HCT116 (cell line): Measurements from ENCODE around the gene S1PR2.

ENCODE experiments used
- ATF3 ChIP-seq: IDR thresholded peaks from 2 replicates; pipeline ENCODE4 v1.6.1; 2012
- CTCF ChIP-seq, 3 experiments: fragments of 200-600 bp in 1 of 3; sonication (generic) in 1 of 3; IDR thresholded peaks in 2 of 3; conservative IDR thresholded peaks in 1 of 3; 2 replicates each; pipeline ENCODE4 v1.5.1; 2012 to 2017; ENCODE audit warnings: low read depth in 2 of 3, low read length in 2 of 3, antibody characterized with exemption in 1 of 3, borderline replicate concordance in 1 of 3, control low read depth in 1 of 3, mild to moderate bottlenecking in 1 of 3, mixed read lengths in 1 of 3, mixed run types in 1 of 3, moderate library complexity in 1 of 3; ENCODE audit not compliant: insufficient read depth in 1 of 3
- EZH2 ChIP-seq: fragments of 200-600 bp; sonication (generic); IDR thresholded peaks from 2 replicates; pipeline ENCODE4 v1.6.1; 2017; ENCODE audit warnings: antibody characterized with exemption, mixed run types
- POLR2A ChIP-seq: IDR thresholded peaks from 2 replicates; pipeline ENCODE4 v1.7.0; 2011; ENCODE audit warnings: borderline replicate concordance; ENCODE audit not compliant: insufficient read depth, insufficient read length; ENCODE audit errors: extremely low read depth
- SP1 ChIP-seq: IDR thresholded peaks from 2 replicates; pipeline ENCODE4 v1.6.1; 2012; ENCODE audit warnings: low read depth
- SRF ChIP-seq: IDR thresholded peaks from 2 replicates; pipeline ENCODE4 v1.6.1; 2012; ENCODE audit warnings: low read depth
- YY1 ChIP-seq: IDR thresholded peaks from 2 replicates; pipeline ENCODE4 v1.6.1; 2011; ENCODE audit warnings: low read length, low read depth, moderate library complexity, mild to moderate bottlenecking; ENCODE audit not compliant: insufficient replicate concordance; ENCODE audit errors: extremely low read depth
- ZNF274 ChIP-seq: fragments of 200-500 bp; sonication (Bioruptor generic); IDR thresholded peaks from 2 replicates; pipeline ENCODE4 v1.6.1; 2014; ENCODE audit warnings: mild to moderate bottlenecking, low read depth, low read length, inconsistent platforms

- TF ChIP-seq POLR2A (no peak), SP1 (no peak), CTCF (IDR thresholded peaks at IDR 0.05 in 2 of 3, conservative IDR thresholded peaks at IDR 0.05 in 1 of 3; ENCODE audit: borderline replicate concordance in 1 of 3, insufficient read depth in 1 of 3, low read depth in 2 of 3, low read length in 2 of 3) (no peak), ATF3 (no peak), EZH2 (no peak), YY1 (no peak), ZNF274 (no peak), SRF (no peak)
These were observed 48.3 kb downstream of the S1PR2 start for GRCh38 chr19:10182847-10183246.
